ENCODE measurements around the gene S100A8. TPM values are rescaled to one million over a fixed set of nuclear protein-coding genes. Genes with fewer than 3 reads are reported as not detected.

The S100A8 gene
- total RNA-seq, 2 donors from 2014 or later, result 19.1 to 37.1 TPM

DNA sequence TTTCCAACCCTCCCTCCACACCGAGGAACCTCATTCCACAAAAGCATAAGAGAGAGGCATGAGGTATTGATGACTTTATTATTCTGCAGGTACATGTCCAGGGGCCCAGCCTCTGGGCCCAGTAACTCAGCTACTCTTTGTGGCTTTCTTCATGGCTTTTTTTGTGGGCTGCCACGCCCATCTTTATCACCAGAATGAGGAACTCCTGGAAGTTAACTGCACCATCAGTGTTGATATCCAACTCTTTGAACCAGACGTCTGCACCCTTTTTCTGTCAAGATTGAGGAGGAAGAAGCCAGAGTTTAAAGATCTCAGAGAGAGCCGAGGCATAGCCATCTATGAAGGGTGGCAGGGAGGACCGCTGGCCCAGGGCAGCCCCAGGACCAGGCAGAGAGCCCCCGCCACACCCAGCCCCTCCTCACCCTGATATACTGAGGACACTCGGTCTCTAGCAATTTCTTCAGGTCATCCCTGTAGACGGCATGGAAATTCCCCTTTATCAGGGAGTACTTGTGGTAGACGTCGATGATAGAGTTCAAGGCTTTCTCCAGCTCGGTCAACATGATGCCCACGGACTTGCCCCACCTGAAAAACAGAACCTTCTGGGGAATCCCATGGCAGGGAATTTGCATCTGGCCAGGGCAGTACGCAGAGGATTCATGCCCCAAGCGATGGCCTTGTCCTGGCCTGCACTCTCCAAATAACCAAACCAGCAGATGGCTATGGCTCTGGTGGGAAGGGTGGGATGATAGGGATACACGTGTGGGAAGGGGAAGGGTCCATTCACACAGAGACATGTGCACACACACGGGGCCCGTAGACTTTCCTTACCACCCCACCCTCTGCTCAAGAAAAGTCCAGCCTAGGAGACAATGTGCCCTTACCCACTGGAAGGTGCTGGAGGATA, 647 bp downstream of the S100A8 start:
- Histone ChIP-seq H3K4me3 (no peak overlapping the region), H3K27ac (no peak overlapping the region)
- TF ChIP-seq, protein P1, sequence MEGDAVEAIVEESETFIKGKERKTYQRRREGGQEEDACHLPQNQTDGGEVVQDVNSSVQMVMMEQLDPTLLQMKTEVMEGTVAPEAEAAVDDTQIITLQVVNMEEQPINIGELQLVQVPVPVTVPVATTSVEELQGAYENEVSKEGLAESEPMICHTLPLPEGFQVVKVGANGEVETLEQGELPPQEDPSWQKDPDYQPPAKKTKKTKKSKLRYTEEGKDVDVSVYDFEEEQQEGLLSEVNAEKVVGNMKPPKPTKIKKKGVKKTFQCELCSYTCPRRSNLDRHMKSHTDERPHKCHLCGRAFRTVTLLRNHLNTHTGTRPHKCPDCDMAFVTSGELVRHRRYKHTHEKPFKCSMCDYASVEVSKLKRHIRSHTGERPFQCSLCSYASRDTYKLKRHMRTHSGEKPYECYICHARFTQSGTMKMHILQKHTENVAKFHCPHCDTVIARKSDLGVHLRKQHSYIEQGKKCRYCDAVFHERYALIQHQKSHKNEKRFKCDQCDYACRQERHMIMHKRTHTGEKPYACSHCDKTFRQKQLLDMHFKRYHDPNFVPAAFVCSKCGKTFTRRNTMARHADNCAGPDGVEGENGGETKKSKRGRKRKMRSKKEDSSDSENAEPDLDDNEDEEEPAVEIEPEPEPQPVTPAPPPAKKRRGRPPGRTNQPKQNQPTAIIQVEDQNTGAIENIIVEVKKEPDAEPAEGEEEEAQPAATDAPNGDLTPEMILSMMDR (IDR thresholded peaks at IDR 0.05), result no peak

GRCh38 chr1:153389401-153389800, 1.5 kb downstream of the S100A8 start:
- no peaks in the 10 kb centered on the region for H3K9me3 ChIP-seq
- H3K4me3 ChIP-seq, result no peak overlapping the region
- H3K27ac ChIP-seq, result no peak overlapping the region
- no peak for DNase-seq (ENCODE audit: low spot score)
- H3K27me3 ChIP-seq, result no peaks in the 10 kb centered on the region
- peaks cover 0 to 4% of the 10 kb centered on the region in 2 donors for H3K4me1 ChIP-seq
- TF ChIP-seq, protein P1 (IDR thresholded peaks at IDR 0.05), result no peak
- no peaks in the 10 kb centered on the region for H3K36me3 ChIP-seq

More for the DNA sequence above, 647 bp downstream of the S100A8 start:
- no peak for DNase-seq (ENCODE audit: low spot score)
- Histone ChIP-seq H3K36me3 (no peaks in the 10 kb centered on the region), H3K9me3 (no peaks in the 10 kb centered on the region), H3K27me3 (no peaks in the 10 kb centered on the region), H3K4me1 (peaks cover 0 to 4% of the 10 kb centered on the region in 2 donors)

DNA sequence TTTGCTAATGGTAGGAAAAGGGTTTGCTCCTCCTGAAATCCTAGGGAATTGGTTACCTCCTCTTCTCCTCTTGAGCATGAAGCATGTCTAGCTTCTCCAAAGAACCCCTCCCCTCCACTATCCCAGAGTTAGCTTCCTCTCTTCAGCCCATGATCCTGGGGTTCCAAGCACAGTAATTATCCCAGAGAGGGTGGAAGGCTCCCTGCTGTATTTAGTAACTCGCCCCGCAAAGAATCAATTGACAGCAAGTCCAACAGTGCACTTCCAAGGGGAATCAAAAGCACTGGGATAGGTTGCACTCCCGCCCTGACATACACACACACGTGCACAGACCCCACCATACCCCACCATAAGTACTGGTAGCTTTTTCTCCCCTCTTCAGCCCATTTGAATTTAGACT, 3.1 kb downstream of the S100A8 start:
- TF ChIP-seq, protein P1 (IDR thresholded peaks at IDR 0.05), result no peak
- Histone ChIP-seq H3K9me3 (peaks cover 0 to under 1% of the 10 kb centered on the region in 2 donors), H3K27ac (no peak overlapping the region), H3K4me3 (no peak overlapping the region), H3K27me3 (no peaks in the 10 kb centered on the region), H3K4me1 (peaks cover 0 to 4% of the 10 kb centered on the region in 2 donors), H3K36me3 (no peaks in the 10 kb centered on the region)
- DNase-seq (ENCODE audit: low spot score), result no peak

DNA sequence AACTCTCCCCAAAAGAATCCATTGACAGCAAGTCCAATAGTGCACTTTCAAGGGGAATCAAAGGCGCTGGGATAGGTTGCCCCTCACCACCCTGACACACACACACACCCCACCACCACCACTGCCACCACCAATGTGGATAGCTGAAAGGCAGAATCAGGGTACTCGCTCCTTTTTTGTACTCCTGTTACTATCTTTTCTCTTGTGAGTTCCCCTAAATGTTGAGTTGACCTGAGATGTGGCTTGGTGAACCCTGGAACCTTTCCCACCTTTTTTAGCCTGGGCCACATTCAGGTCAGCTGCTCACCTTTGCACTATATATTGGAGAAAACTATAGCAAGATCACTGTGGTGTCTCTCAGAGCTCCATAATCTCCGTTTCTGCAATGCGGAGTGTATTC, 3.9 kb downstream of the S100A8 start:
- H3K4me3 ChIP-seq, result no peak overlapping the region
- no peak overlapping the region for H3K27ac ChIP-seq
- TF ChIP-seq, protein P1 (IDR thresholded peaks at IDR 0.05), result no peak
- peaks cover 0 to 4% of the 10 kb centered on the region in 2 donors for H3K4me1 ChIP-seq
- peak; percentile 52 for DNase-seq (ENCODE audit: low spot score)
- H3K27me3 ChIP-seq, result no peaks in the 10 kb centered on the region
- peaks cover 0 to 9% of the 10 kb centered on the region in 2 donors for H3K9me3 ChIP-seq
- H3K36me3 ChIP-seq, result no peaks in the 10 kb centered on the region

DNA sequence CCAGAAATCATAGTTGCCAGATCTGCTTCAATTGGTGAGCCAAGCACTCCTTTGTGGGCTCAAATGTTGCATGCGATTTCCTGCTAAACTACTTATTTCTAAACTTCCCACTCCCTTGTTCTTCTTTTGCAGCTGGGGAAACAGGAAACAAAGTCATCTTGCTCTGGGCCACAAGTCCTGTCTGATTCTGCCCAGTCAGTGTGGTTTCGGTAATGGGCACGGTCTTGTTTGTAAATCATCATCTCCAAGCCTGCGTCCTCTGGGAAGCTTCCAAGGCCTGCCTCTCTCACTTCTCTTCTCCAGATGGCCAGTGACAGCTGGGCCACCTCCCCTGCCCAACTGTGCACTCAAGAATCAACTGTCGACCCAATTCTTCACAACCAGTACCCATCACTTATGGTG, 4.4 kb downstream of the S100A8 start:
- H3K27ac ChIP-seq, result no peak overlapping the region

More for the DNA sequence above, 4.4 kb downstream of the S100A8 start:
- H3K4me1 ChIP-seq, result peaks cover 0 to 4% of the 10 kb centered on the region in 2 donors
- TF ChIP-seq, protein P1 (IDR thresholded peaks at IDR 0.05), result no peak
- H3K4me3 ChIP-seq, result no peak overlapping the region
- DNase-seq (ENCODE audit: low spot score), result peak; percentile 76
- H3K9me3 ChIP-seq, result peaks cover 0 to 14% of the 10 kb centered on the region in 2 donors
- H3K27me3 ChIP-seq, result no peaks in the 10 kb centered on the region
- H3K36me3 ChIP-seq, result no peaks in the 10 kb centered on the region

Measured in right atrium auricular region (tissue), 2 donors.